Type B pancreatic cell (in vitro differentiated cells): Measurements from ENCODE around the gene HDHD5. TPM values are rescaled to one million over a fixed set of nuclear protein-coding genes. Genes with fewer than 3 reads are reported as not detected.

Source experiments
- DNase-seq: peaks from one replicate; pipeline ENCODE4 v3.0.0; 2021; ENCODE audit warnings: mixed read lengths; ENCODE audit not compliant: unreplicated experiment; ENCODE audit errors: extremely low spot score
- H3K27ac Mint-ChIP-seq: 2 replicates; pipeline ENCODE4 v1.8.0; 2021; ENCODE audit warnings: mild to moderate bottlenecking, mixed read lengths
- H3K27me3 Mint-ChIP-seq: 2 replicates; pipeline ENCODE4 v1.8.0; 2021; ENCODE audit warnings: mixed read lengths
- H3K36me3 Mint-ChIP-seq: 2 replicates; pipeline ENCODE4 v1.8.0; 2021; ENCODE audit warnings: mixed read lengths
- H3K4me1 Mint-ChIP-seq: one replicate; pipeline ENCODE4 v1.8.0; 2021; ENCODE audit warnings: mixed read lengths; ENCODE audit not compliant: unreplicated experiment
- H3K4me3 Mint-ChIP-seq: 2 replicates; pipeline ENCODE4 v1.8.0; 2021; ENCODE audit warnings: mild to moderate bottlenecking, mixed read lengths
- H3K9me3 Mint-ChIP-seq: 2 replicates; pipeline ENCODE4 v1.8.0; 2021; ENCODE audit warnings: mixed read lengths
- CTCF ChIP-seq: fragments of 200-600 bp; sonication (generic); conservative IDR thresholded peaks from 2 replicates; pipeline ENCODE4 v1.5.0; 2021; ENCODE audit warnings: antibody characterized with exemption, mild to moderate bottlenecking
- total RNA-seq: library from RNA; stranded (reverse); gene quantifications from 2 replicates; pipeline ENCODE4 v1.2.1, GENCODE V29; 2021; ENCODE audit warnings: low replicate concordance

The HDHD5 gene
- total RNA-seq, 1 donor from 2014 or later, result 40.1 TPM

DNA sequence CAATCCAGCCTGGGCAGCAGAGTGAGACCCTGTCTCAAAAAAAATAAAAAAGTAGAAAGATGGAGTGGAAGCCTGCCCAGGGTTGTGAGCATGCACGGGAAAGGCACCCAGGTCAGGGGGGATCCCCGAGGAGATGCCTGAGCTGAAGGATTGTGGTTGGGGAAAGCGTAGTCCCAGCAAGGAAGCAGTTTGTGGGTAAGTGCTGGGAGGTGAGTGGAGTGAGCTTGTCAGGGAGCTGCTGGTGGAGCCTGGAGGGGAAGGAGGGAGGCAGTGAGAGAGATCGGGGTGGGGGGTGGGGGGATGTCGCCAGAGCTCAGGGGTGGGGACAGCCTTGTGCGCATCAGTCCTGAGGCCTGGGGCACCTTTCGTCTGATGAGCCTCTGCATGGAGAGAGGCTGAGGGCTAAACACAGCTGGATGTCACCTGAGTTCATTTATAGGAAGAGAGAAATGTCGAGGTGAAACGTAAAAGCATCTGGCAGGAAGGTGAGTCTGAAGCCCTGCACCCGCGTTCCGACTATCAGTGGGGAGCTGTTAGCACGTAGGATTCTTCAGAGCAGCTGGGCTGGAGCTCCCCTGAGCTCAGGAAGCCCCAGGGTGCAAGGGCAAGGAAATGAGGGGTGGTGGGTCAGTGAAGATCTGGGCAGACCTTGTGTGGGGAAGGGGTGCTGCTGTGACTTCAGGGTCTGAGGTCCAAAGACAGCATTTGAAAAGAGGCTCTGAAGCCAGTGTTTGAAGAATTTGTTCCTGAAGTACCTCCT, 48.1 kb downstream of the HDHD5 start:
- H3K4me3 Mint-ChIP-seq, result no peak overlapping the region
- no peaks in the 10 kb centered on the region for H3K36me3 Mint-ChIP-seq
- no peaks in the 10 kb centered on the region for H3K4me1 Mint-ChIP-seq
- H3K27ac Mint-ChIP-seq, result no peak overlapping the region
- DNase-seq, result no peak
- H3K27me3 Mint-ChIP-seq, result peaks cover 1% of the 10 kb centered on the region
- no peaks in the 10 kb centered on the region for H3K9me3 Mint-ChIP-seq
- TF ChIP-seq CTCF, result no peak

DNA sequence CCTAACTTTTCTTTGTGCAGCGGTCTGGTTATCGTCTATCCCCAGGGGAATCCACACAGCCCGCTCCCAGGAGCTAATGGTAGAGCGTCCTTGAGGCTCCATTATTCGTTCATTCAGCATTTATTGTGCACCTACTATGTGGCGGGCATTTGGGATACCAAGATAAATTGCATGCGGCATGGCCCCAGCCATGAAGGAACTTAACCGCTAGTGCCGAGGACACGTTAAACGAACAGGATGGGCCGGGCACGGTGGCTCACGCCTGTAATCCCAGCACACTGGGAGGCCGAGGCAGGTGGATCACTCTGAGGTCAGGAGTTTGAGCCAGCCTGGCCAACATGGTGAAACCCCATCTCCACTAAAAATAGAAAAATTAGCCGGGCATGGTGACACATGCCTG, 49.1 kb downstream of the HDHD5 start:
- Mint-ChIP-seq H3K27ac (no peak overlapping the region), H3K4me3 (no peak overlapping the region), H3K4me1 (no peaks in the 10 kb centered on the region), H3K9me3 (no peaks in the 10 kb centered on the region), H3K27me3 (no peaks in the 10 kb centered on the region), H3K36me3 (no peaks in the 10 kb centered on the region)
- TF ChIP-seq CTCF, result no peak
- DNase-seq, result no peak

DNA sequence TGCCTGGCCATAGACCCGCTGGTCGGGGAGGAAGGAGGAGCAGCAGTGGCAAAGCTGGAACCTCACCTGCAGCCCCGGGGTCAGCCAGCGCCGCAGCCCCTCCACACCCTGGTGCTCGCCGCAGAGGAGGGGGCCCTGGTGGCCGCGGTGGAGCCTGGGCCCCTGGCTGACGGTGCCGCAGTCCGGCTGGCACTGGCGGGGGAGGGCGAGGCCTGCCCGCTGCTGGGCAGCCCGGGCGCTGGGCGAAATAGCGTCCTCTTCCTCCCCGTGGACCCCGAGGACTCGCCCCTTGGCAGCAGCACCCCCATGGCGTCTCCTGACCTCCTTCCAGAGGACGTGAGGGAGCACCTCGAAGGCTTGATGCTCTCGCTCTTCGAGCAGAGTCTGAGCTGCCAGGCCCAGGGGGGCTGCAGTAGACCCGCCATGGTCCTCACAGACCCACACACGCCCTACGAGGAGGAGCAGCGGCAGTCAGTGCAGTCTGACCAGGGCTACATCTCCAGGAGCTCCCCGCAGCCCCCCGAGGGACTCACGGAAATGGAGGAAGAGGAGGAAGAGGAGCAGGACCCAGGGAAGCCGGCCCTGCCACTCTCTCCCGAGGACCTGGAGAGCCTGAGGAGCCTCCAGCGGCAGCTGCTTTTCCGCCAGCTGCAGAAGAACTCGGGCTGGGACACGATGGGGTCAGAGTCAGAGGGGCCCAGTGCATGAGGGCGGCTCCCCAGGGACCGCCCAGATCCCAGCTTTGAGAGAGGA, 49.8 kb downstream of the HDHD5 start:
- H3K27me3 Mint-ChIP-seq, result no peaks in the 10 kb centered on the region
- no peaks in the 10 kb centered on the region for H3K4me1 Mint-ChIP-seq
- no peak for DNase-seq
- no peaks in the 10 kb centered on the region for H3K36me3 Mint-ChIP-seq
- no peak overlapping the region for H3K27ac Mint-ChIP-seq
- H3K4me3 Mint-ChIP-seq, result no peak overlapping the region
- no peaks in the 10 kb centered on the region for H3K9me3 Mint-ChIP-seq
- TF ChIP-seq CTCF, result no peak

- Mint-ChIP-seq H3K4me3 (no peak overlapping the region), H3K27me3 (no peaks in the 10 kb centered on the region), H3K4me1 (no peaks in the 10 kb centered on the region), H3K27ac (no peak overlapping the region), H3K36me3 (no peaks in the 10 kb centered on the region), H3K9me3 (no peaks in the 10 kb centered on the region)
- no peak for TF ChIP-seq CTCF
- DNase-seq, result no peak
These were observed 50.6 kb downstream of the HDHD5 start for GRCh38 chr22:17108256-17109112.

GRCh38 chr22:17107547-17107810, 51.6 kb downstream of the HDHD5 start:
- no peak overlapping the region for H3K4me3 Mint-ChIP-seq
- no peaks in the 10 kb centered on the region for H3K27me3 Mint-ChIP-seq
- no peak for TF ChIP-seq CTCF
- H3K27ac Mint-ChIP-seq, result no peak overlapping the region
- H3K4me1 Mint-ChIP-seq, result no peaks in the 10 kb centered on the region
- H3K9me3 Mint-ChIP-seq, result no peaks in the 10 kb centered on the region
- DNase-seq, result no peak
- H3K36me3 Mint-ChIP-seq, result no peaks in the 10 kb centered on the region
